ENCODE measurements around the gene ATP8A2.

DNA sequence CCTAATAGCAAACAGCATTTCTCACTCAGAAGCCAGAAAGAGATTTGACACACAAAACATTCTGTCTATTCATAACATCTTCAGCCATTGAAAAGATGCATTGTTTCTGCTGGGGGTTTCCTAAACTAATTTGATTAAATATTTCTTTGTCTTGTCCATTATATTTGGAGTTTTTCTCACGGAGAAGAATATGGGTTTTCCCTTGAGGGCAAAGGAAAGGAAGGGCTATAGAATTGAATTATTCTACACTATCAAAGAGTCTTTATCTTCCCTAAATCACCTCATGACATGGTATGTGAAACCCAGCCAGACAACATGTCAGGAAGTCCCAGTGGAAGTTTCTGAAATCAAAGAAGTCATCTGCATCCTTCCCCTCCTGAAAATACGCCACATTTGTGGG, 493.6 kb downstream of the ATP8A2 start:
- no peak for TF ChIP-seq EZH2 (IDR thresholded peaks at IDR 0.05; ENCODE audit: insufficient read depth, low read length)
- TF ChIP-seq, protein P1, sequence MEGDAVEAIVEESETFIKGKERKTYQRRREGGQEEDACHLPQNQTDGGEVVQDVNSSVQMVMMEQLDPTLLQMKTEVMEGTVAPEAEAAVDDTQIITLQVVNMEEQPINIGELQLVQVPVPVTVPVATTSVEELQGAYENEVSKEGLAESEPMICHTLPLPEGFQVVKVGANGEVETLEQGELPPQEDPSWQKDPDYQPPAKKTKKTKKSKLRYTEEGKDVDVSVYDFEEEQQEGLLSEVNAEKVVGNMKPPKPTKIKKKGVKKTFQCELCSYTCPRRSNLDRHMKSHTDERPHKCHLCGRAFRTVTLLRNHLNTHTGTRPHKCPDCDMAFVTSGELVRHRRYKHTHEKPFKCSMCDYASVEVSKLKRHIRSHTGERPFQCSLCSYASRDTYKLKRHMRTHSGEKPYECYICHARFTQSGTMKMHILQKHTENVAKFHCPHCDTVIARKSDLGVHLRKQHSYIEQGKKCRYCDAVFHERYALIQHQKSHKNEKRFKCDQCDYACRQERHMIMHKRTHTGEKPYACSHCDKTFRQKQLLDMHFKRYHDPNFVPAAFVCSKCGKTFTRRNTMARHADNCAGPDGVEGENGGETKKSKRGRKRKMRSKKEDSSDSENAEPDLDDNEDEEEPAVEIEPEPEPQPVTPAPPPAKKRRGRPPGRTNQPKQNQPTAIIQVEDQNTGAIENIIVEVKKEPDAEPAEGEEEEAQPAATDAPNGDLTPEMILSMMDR (IDR thresholded peaks at IDR 0.05; ENCODE audit: insufficient read depth, low read depth, low read length), result no peak

Measured in astrocyte (in vitro differentiated cells and primary cell).